EH (cell line): ENCODE results near the gene NFE2L3.
"Not testable (repeated sequence)": the region's sequence is repeated elsewhere in the genome, so short reads cannot be mapped to it uniquely, and the experiment has no call there.

Source experiments
- DNase-seq: peaks from one replicate; pipeline ENCODE4 v3.0.0-alpha.2; 2015; ENCODE audit warnings: low read depth

NFE2L3 gene

GRCh38 chr7:26147646-26148306, 4.2 kb upstream of the NFE2L3 start:
- not testable (repeated sequence) for DNase-seq

- not testable (repeated sequence) for DNase-seq
Measured at GRCh38 chr7:26148307-26148700, 3.7 kb upstream of the NFE2L3 start.

DNA sequence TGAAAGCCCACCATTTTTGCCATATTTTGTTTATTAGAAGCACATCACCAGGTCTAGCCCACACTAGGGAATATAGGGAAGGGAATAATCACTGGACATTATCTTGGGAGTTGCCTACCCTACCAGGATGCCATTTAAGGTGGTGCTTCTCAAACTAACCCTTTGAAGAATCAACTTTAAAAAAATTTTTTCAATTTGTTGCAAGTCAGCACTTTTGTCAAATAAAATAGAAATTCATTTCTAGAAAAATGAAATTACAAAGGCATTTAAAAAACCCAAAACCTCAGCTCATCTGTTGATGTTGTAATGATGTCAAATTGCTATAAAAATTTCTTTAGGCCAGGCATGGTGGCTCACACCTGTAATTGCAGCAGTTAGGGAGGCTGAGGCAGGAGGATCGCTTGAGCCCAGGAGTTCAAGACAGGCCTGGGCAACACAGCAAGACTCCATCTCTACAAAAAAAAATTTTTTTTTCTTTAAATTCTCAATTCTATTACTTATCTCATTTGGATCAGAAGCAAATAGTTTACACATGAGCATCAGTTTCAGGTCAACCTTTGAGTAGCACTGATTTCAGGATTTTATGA, 2.5 kb upstream of the NFE2L3 start:
- DNase-seq = no peak

DNA sequence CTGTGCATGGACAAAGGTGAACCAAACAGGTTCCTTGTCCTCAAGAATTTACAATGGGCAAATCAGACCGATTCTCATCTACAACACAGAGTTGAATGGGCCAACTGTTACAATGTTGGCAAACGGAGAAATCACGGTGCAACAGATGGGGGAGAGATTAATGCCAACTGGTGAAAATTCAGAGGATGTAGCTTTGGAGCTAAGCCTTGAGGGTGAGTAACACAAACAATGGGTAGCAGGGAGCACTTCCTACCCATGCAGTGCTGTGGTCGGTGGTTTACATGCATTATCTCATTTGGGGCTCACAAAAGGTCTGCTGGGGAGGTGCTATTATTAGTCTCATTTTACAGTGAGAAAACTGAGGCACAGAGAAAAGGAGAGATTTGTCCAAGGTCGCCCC, 902 bp upstream of the NFE2L3 start:
- DNase-seq = no peak

- DNase-seq = no peak
Measured at GRCh38 chr7:26151650-26151952, 397 bp upstream of the NFE2L3 start.

- DNase-seq = not testable (repeated sequence)
Measured at GRCh38 chr7:26152782-26153240, 813 bp downstream of the NFE2L3 start.

DNA sequence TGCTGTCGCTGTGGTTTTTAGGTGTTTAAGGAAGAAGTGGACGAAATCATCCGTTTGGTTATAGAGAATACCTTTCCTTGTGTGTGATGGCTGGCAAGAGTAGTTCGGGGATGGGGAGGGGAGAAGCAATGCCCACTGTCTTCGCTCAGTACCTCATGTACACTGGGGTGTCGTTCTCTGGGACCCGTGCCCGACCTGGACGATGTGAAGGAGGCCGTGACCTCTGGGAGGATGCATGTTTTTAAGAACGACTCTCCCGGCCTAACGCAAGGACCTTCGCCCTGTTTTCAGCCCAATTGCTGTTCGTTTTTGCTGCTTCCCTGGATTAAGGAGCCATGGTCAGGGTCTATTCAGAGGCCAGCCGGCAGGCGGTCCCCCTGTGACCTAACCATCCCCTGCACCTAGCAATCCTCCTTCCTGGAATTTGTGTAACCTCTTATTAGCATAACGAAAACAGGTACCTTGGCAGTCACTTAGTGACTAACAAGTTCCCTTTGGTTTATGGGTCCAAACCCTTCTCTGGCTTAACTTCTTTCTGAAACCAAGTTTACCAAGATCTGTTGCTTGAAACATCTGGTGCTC, 1.3 kb downstream of the NFE2L3 start:
- DNase-seq = no peak

DNA sequence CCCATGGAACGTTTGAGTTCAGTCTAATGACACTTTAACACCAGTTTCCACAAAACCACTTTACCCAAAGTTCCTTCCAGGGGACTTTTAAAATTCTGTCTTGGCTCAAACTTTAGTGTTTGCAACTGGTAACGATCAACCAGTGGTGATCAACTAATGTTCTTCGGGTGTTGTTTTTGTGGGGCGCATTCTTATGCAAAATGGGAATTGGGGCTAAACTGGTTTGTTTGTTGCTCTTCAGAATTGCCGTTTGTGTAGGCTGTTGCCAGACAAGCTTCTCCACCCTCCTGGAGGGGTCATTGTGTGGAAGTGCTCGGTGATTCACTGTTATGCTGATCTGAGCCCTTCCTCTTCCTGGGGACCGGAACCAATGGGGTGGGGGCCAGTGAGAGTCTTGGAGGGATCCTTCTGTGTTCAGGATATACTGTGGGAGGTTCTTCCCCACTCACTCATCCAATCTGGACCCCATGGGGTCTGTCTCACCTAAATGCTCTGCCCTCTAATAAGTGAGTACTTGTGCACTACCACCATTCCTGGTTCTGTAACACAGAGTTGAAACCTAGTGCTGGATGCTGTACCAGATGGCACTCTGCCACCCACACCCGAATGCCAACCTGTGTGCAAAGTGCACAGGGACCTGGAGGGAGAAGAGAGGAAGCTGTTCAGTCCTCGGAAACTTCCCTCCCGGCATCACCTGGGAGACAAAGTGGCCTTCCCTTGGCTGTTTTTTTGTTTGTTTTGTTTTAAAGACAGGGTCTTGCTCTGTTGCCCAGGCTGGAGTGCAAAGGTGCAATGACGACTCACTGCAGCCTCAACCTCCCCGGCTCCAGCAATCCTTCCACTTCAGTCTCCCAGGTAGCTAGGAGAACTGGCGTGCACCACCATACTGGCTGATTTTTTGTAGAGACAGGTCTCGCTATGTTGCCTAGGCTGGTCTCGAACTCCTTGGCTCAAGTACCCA, 2.1 kb downstream of the NFE2L3 start:
- DNase-seq = peak; percentile 34

DNA sequence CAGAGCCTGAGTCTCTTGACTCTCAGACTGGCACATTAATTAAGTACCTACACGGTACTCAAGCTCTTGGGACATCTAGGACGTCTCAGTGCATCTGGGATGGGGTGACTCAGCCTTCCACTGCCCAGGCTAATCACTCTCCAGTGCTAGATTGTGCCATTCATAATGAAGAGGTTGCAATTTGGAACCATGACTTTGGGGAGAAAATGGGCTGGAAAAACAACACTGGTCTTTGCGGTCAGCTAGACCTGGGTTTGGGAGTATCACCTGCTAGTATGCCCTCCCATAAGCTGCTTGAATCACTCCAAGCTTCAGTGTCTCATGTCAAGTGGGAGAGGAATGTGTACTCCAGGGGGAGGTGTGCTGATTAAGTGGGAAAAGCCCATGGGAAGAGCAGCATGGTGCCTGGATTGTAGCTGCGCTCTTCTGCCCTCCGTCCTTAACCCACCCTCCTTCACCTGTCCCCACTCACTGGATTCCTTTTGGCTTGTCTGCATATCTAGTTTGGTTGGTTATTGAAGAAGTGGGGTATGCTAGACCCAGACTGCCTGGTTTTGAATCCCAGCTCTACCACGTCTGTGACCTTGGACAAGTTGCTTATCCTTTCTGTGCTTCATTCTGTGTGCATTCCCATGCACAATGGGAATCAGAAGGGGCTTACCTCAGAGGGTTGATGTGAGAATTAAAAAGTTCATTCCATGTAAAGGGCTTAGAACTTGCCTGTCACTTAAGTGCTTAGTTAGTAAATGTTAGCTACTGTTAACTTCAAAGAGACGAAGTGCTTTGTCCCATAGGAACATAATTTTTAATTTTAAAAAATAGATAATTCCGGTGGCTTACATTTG, 3.8 kb downstream of the NFE2L3 start:
- peak; percentile 66 for DNase-seq

- DNase-seq = peak; percentile 92
Measured at GRCh38 chr7:26156451-26157420, 4.7 kb downstream of the NFE2L3 start.

DNA sequence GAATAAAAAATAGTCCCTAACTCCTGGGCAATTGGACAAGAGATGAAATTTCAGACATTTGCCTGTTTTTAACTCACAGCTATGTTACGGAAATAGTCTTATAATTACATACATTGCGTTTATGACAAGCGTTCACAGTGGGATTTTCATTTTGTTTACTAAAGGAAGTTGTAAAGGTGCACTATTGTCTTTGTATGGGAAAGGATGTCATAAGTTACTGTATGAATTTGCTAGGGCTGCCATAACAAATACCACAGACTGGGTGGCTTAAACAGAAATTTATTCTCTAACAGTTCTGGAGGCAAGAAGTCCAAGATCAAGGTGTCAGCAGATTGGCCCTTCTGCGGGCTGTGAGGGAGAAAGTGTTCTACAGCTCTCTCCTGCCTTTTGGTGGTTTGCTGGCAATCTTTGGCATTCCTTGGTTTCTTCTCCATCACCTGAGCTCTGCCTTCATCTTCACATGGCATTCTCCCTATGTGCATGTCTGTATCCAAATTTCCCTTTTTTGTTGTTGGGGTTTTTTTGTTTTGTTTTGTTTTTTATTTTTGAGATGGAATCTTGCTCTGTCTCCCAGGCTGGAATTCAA, 5.6 kb downstream of the NFE2L3 start:
- no peak for DNase-seq

DNA sequence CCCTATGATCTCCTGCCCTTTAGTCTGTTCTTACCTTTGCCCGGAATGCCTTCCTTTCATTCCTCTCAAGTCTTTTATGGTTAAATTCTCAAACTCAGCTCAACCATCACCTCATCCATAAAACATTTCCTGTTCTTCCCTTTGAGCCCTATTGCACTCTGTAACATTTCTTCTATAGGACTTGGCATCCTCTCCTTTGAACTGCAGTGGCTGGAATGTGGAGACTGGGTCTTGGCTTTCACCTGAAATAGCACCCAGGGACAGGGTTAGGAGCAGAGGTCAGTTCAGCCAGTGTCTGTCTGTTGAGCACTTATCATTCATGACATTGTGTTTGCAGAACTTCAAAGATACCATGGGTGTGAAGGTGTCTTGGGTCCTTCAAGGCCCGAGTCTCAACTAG, 7.2 kb downstream of the NFE2L3 start:
- peak; percentile 41 for DNase-seq

DNA sequence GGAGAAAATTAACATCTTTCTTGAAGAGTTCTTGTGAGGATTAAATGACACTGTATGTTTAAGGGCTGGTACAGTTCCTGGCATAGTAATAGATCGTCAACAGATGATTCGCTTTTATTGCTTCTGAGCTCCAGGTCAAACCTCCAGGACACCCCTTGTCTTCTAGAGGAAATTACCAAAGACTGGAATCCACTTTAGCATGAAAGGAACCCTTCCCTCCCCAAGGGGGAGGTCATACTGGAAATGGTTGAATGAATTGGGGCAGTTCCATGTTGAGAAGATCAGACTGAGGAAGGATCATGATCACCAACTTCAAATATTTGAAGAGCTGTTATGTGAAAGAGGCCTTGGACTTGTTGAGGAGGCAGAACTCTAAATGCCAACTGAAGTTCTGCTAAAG, 8.9 kb downstream of the NFE2L3 start:
- no peak for DNase-seq

DNA sequence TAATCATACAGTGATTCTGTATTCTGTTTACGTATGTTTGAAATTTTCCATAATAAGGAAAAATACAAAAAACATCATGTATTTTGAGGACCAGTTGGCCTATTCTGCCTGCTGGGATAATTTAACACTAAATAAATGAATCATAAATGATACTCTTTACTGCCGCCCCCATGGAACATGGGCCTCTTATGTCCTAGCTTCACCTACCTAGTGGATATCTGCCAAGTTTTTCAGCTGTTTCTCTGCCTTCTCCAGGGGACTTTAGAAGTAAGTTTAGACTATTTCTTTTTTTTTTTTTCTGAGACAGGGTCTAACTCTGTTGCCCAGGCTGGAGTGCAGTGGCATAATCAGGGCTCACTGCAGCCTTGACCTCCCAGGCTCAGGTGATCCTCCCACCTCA, 10.4 kb downstream of the NFE2L3 start:
- no peak for DNase-seq

GRCh38 chr7:26163804-26164203, 11.8 kb downstream of the NFE2L3 start:
- not testable (repeated sequence) for DNase-seq

DNA sequence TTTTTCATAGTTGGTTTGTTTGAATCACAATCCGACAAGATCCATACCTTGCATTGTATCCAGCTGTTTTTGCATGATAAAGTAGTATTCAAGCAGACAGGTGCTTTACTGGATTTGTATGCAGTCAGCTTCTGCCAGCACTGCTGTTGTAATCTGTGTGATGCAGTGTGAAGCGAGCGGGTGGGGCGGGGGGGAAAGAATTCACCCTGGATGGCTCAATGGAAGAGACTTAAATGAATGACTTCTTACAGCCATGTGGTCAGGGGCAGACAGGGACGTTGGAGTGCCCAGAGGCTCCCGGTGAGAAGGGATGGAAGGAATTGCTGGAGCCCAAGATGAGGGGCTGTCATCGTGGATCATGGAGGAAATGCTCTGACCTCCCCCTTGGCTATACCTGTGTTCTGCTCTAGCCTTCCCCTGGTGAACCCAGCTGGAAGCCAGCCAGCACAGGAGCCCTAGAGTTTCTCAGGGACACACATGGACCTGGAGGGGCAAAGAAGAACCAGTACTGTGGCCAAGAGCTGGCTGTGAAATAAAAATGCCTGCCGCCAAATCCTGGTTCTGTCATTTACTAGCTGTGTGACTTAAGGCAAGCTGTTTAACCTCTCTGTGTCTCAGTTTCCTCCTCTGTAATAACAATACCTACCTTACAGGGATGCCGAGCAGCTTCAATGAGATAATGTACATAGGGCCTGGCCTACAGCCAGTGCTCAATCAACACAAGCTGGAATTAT, 14.1 kb downstream of the NFE2L3 start:
- no peak for DNase-seq

DNA sequence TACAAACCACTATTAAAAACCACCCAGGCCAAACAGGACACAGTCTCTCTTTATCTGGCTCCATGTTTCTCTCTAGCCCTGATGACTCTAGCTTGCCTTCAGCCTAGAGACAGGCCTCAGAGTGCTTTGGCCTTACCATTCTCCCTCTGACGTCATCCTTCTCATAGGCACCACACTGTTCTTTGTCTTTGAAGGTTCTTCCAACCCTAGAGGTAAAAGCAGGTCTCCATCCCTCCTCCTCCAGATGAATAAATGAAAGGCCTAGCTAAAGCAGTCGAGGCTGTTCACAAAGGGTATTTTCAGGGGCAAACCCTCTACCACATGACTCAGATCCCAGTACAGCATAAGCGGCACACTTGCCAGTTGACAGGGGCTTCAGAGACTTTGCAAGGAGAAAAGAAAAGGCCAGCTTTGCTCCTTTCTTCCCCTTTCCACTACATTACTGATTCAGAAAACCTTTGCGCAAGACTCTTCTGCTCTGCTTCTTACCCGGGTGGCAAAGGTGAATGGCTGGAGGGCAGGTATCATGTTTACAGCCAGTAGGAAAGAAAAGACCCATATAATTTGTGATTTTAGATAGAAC, 14.8 kb downstream of the NFE2L3 start:
- DNase-seq = no peak

- no peak for DNase-seq
Measured at GRCh38 chr7:26167303-26167934, 15.4 kb downstream of the NFE2L3 start.
